GM19397 (cell line): Measurements from ENCODE around the gene CLMP.
"Not testable (repeated sequence)": the region's sequence is repeated elsewhere in the genome, so short reads cannot be mapped to it uniquely, and the experiment has no call there.

Experiments used
- ATAC-seq: cut with Tn5 transposase; IDR thresholded peaks from one replicate; pipeline ENCODE4 v1.9.1; 2021; ENCODE audit warnings: mild to moderate bottlenecking, moderate library complexity; ENCODE audit not compliant: unreplicated experiment

Gene CLMP

DNA sequence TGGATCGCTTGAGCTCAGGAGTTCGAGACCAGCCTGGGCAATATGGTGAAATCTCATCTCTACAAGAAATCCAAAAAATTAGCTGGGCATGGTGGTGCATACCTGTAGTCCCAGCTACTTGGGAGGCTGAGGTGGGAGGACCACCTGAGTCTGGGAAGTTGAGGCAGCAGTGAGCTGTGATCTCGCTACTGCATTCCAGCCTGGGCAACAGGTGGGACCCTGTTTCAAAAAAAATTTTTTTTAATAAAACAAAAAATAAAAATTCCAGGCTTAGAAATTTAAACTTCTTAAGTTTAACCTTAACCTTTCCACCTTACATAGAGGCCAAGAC, 21.2 kb downstream of the CLMP start:
- no peak for ATAC-seq

DNA sequence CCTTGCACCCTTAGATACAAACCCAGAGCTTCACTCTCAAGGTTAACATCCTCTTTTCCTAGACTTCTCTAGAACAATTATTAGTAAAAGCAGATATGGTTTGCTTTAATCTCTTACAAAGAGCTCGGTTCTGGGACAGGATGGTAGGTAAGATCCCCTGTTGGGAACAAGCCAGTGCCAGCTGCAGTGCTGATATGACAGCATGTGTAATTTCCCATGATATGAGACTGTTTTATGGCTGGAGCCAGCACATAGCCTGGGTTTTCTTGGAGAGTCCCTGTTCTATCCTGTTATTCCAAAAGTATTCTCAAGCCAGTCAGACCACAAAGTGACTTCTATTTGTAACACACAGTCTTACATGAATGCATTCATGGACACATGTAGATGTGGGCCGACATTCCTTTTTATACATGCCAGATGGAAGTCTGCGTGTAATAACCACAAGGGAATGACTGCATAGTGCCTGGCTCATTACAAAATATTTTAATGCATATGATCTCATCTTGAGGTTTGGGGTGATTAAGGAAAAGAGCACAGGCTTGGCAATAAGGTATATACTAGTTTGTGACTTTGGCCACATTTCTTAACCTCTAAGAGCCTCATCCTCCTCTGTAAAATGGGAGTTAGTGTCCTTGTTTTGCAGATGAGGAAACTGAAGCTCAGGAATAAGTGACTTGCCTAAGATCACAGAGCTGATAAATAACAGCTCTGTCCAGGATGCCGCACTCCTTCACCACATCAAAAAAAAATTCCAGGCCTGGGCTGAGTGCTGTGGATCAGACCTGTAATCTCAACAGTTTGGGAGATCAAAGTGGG, 21.8 kb downstream of the CLMP start:
- ATAC-seq = no peak

DNA sequence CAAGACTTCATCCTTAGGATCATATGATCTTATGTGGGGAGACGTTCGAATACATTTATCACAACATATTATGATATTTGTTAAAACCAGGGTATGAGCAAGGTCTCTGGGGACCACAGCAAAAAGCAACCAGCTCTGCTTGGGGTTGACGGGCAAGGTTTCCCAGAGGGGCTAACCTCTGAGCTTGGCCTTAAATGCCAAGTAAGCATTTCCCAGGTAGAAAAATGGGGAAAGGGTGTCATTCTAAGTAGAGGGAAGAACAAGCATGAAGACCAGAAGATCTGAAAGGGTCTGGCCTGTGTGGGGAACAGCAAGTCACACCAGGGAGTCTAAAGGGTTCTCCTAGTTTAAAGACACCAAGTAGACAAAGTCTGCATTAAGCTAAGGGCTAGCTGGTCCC, 24.1 kb downstream of the CLMP start:
- no peak for ATAC-seq

DNA sequence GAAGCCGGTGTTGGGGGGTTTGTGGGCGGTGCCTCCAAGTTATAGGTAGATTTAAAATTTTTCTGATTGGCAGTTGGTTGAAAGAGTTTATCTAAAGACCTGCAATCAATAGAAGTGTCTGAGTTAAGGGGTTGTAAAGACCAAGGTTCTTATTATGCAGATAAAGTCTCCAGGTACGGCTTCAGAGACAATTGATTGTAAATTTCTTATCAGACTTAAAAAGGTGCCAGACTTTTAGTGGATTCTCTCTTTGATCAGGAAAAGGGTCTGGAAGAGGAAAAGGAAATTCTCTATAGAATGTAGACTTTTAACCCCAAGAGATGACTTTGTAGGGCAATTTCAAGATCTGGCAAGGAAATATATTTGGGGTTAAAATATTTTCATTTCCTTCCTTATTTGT, 25.2 kb downstream of the CLMP start:
- ATAC-seq = no peak

DNA sequence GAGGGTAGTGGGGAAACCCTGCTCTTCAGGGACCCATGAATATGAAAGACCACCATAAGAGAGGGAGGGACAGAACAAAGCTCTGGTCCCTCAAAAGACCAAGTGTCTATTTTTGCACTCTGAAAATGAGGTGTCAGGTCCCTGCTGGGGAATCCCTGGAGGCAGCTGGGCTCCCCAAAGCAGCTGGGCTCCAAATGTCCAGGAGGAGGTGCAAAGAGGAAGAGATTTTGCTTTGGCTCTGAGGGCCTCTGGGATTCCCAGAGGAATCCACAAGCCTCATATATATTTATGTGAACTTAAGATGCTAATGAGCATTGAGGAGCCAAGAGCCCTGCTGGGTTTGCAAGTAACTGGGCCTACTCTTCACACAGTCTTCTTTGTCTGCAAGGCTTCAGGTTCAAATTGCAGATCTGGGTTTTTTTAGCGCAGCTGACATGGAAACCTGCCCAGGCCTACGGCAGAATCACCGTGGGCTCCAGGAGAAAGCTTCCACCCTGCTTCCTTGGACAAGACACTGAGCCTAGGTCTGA, 26.0 kb downstream of the CLMP start:
- no peak for ATAC-seq

DNA sequence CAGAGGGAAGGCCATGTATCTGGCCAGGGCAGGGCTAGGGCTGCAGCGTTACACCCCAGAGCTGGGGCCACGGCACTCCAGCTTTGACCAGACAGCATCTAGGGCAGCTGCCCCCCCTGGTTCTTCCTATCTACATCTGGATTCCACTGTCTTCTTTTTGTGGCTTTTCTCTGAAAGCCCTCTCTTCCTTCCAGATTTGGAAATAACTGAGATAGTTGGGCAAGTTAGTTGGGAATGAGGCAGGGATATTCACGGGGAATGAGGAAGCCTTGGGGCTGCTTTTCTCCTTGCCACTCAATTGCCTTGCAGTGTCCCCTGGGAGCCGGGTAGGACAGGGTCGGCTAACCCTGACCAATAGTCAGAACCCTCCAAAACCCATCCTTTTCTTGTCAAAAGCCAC, 26.8 kb downstream of the CLMP start:
- no peak for ATAC-seq

DNA sequence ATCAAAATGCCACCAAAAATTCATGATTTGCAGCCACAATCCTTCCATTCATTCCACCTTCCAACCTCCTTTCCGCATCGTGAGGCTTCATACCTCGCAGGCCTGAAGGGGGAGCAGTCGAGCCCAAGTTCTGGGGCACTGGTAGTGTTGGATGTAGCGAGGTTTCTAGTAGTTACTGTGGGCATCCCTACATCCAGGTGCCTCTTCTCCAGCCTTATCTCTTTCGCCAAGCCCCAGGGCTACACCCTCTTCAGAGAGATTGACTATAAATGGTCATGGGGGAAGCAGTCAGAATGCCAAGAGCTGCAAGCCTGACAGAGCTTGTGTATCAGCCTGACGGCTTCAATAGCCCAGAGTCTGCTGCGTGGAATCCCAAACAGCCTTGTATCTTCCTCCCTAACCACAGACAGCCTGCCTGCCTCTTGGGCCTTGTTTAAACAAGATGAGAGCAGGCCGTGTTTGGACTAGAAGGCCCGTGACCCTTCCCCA, 28.9 kb downstream of the CLMP start:
- ATAC-seq = no peak

DNA sequence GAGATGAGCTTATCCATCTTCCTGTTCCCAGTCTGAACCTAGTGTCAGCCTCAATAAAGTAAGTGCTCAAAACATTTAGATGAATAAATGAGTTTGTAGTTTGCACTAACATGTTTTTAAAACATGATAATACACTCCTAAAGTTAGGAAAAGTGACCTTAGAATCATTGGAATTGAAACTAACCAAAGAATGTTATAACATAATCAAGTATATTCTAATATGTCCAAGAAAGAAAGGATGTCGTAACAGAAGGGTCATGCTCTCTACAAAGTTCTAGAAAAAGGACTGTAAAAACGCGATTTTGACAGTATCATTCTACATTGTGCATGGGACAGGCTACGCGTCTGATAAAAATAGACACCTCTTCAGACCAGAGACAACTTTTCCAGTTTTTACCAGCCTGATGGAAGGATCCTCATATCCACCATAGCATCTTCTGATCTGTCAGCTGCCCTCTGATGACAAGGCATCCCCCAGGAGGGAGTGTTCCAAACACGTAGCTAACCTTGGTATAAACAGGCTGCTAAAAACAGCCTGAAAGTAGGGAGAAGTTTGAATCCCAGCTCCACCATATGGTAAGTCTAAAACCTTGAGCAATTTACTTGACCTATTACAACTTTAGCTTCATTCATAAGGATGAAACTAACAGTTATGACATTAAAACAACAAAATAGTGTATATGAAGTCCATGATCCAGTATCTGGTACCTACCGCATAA, 30.2 kb downstream of the CLMP start:
- ATAC-seq = no peak

DNA sequence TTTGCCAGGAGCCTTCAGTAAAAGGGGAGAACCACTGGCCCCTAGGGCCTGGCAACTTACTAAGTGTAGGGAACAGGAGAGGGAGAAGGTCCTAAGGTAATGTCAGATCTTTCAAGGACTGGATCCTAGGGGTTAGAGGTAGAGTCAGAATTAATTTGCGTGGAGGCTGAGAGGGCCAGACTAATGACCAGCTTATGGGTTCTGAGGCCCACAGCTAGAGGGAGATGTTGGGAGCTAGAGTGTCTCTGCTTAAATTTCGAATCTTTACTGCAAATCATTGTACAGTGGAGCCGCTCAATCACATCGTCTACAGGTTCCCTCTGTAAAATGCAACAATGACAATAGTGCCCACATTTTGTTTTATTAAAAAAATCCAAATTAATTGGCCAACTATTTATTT, 31.4 kb downstream of the CLMP start:
- no peak for ATAC-seq

DNA sequence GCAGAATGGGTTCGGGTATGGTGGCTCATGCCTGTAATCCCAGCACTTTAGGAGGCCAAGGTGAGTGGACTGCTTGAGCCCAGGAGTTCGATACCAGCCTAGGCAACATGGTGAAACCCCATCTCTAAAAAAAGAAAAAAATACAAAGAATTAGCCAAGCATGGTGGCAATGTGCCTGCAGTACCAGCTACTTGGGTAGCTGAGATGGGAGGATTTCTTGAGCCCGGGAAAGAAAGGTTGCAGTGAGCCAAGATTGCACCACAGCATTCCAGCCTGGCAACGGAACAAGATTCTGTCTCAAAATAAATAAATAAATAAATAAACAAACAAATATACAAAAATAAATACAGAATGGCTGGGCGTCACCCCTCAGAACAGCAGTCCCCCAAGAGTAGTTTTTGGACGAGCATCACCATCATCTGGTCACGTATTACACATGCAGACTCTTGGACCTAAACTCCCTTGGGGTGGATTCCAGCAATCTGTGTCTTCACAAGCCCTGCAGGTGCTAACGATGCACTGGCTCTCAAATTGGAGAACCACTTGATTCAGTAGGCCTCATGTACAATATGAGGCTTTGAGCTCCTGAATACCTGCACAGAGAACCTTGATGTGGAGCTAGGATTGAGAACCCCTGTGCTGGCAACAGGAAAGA, 33.5 kb downstream of the CLMP start:
- ATAC-seq = no peak

DNA sequence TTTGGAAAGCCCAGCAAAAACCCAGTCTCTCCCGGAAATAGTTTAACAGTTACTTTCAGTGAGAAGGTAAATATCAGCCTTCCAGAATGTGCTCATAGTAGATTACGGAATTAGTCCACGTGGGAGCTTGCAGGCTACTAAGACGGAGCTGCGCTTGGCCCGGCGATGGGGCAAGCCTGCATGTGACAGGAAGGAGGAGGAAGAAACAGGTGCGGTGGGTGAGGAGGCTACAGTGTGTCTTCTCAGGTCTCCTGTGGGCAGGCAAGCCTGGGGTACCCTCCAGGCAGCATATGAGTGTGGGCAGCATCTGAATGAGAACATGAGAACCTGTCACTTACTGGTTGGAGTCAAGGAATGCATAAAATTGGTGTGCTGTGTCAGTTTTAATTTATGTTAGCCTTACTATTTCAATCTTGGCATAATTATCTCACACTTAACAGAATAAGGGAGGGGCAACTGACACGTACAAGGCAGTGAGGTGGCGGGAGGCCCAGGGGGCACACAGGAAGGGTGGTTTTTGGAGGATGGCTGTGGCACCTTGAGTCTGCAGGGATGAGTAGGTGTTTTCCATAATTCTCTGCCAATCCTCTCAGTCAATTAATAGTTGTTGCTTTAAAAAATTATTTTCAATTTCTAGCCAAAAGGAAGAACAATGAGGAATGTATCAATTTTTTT, 35.7 kb downstream of the CLMP start:
- no peak for ATAC-seq

DNA sequence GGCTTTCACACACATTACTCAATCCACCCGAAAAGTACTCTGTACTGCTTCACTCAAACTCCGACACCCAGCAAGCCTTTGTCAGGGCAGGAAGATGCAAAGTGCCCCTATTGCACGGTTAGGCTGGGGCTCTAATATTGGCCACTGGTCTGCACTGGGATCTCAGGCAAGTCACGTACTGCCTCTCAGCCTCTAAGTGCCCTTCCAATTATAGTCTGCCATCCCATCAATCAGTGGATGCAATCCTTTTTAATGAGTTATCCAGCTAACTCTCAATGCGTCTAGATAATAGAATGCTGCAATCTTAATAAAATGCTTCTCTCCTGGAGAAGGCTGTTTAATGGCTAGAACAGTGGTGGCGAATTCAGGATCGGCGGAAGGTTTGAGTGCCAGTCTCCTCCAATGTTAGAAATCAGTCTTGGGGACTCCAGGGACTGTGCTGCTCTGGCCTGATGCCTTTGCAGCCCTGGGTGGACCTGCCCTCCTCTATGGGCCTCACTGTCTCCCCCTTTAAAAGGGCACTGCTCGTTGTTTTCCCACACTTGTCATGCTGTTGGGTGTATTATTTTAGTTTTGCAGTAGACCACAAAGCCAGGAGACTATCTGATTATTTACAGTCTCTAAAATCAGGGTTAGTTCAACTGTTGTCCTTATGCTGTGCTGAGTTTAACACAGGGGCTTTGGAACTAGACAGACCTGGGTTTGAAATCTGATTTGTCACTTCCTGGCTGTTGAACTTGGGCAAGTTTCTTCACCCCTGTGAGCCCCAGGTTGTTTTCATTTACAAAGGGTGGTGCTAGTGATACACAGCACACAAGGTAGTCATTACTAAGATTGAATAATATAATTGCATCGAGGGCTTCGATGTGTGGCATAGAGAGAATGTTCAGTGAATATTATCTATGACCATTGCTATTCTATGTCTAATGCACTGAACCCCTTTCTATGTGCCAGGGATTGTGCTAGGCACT, 36.7 kb downstream of the CLMP start:
- no peak for ATAC-seq

DNA sequence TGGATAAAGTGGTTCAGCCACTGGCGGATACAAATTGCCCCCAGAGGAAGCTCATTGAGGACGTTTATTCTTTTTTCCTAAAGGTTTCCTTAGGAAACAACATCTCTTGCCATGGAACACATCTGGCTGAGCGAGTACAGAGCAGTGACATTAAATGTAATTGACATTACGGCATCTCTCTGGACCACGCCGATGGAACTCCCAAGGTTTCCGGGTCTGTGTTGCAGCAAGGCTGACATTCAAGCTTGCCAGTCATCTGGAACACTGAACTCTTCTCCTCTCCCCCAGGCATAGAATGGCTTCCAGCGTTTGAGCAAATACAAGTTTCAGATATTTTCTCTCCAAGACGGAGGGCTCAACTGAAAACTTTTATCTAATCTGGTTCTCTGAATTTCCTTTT, 42.1 kb downstream of the CLMP start:
- ATAC-seq = no peak

DNA sequence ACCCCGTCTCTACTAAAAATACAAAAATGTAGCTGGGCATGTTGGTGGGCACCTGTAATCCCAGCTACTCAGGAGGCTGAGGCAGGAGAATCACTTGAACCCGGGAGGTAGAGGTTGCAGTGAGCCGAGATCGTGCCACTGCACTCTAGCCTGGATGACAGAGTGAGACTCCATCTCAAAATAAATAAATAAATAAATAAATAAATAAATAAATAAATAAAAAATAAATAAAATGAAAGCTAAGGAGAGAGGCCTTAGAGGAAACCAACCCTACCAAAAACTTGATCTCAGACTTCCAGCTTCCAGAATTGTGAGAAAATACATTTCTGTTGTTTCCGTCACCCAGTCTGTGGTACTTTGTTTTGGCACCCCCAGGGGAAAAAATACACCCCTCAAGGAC, 42.7 kb downstream of the CLMP start:
- ATAC-seq = not testable (repeated sequence)

DNA sequence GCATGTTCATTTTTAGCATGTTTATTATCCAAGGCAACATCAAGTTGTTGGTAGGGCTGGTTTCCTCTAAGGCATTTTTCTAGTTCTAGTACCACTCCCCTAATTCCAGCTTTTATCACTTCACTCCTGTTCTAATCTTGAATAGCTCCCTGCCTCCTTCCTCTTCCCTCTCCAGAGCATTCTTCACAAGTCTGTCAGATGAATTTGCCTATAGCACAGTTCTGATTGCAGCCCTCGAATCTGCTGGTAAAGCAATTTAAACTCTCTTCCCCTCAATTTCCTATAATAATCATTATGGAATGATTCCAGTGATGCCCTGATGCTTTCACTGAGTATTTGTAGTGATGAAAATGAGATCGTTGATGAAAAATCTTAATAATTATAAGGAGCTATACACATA, 43.3 kb downstream of the CLMP start:
- ATAC-seq = no peak

DNA sequence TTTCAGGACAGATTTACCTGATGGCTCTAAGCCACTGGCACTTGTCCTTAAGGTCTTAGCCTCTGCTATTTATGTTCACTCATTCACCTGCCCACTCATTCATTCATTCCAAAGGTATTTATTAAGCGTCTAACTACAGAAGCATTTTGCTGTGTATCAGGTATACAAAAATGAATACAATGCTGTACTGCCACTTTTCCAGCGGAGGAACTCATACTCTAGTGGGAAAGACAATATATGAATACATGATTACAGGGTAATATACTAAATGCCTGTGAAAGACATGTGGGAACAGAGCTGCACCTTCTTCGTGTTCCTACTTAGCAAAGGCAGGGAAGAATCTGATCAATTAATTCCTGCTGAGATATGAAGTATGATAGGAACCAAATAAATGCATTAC, 43.7 kb downstream of the CLMP start:
- no peak for ATAC-seq

DNA sequence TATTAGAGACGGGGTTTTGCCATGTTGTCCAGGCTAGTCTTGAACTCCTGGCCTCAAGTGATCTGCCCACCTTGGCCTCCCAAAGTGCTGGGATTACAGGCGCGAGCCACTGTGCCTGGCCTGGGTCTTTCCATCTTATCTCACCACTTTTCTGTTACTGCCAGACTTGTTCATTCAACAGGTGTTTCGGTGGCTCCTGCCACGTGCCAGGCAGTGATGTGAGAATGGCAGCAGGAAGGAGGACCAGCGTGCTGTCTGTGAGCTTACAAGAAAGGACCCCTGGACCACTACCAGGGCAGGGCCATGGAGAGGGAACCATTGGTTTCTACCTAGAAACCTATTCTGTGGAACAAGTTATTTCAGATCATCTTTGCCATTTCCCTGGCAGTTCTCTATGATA, 44.2 kb downstream of the CLMP start:
- ATAC-seq = no peak

DNA sequence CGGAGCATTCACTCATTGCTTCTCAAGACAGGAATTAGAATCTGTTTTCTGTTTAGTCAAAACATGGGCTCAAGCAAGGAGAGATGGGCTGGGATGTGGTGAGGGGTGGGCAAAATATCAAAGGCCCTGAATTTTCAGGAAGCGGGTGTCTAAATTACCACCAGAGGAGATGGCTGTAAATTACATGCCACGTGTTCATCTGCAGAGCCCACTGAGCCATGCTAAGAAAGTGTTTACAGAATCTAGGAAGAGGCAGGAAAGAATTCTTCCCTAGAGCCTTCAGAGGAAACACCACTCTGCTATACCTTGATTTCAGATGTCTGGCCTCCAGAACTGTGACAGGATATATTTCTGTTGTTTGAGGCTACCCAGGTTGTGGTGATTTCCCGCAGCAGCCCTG, 46.1 kb downstream of the CLMP start:
- ATAC-seq = no peak

DNA sequence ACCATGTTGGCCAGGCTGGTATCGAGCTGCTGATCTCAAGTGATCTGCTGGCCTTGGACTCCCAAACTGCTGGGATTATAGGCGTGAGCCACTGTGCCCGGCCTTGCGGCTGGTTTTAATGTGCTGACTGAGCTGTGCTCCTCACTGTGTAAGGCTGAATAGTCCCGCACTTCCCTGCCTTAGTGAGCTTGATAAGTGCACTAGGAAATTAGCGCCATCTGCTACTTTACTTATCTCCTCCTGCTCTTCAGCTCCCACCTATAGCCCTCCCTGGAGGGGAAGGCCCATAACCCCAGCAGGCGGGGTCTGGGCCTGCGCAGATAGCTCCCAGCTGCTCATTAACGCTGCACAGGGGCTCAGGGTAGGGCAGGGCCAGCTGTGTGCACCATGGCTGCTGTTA, 49.4 kb downstream of the CLMP start:
- no peak for ATAC-seq

DNA sequence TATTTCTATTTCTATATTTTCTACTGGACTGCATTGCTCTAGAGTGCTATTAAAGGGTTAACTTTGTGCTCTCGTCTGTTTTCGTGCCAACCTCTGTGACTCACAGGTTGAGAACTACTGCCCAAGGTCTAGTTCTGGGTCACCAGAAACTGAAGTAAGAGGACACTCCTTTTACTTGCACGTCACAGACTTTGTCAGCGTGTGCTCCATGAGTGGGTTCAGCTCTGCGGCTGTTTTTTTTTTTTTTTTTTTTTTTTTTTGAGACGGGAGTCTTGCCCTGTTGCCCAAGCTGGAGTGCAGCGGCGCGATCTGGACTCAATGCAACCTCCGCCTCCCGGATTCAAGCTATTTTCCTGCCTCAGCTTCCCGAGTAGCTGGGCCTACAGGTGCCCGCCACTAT, 49.8 kb downstream of the CLMP start:
- ATAC-seq = no peak
